IPS-15b (cell line): ENCODE results near the gene LMO2.

Experiments
- H3K27me3 ChIP-seq: one replicate; pipeline ENCODE4 v1.6.1; 2013; ENCODE audit warnings: low read length; ENCODE audit not compliant: control insufficient read depth, insufficient read depth
- H3K36me3 ChIP-seq: one replicate; pipeline ENCODE4 v1.6.1; 2013; ENCODE audit warnings: low read length; ENCODE audit not compliant: control insufficient read depth, insufficient read depth
- H3K4me1 ChIP-seq: one replicate; pipeline ENCODE4 v1.6.1; 2013; ENCODE audit warnings: mild to moderate bottlenecking, low read length; ENCODE audit not compliant: control insufficient read depth, insufficient read depth
- H3K4me3 ChIP-seq: one replicate; pipeline ENCODE4 v1.5.1; 2013; ENCODE audit warnings: low read depth, low read length
- H3K9ac ChIP-seq: one replicate; pipeline ENCODE4 v1.6.1; 2013; ENCODE audit warnings: low read depth, mild to moderate bottlenecking, low read length
- H3K9me3 ChIP-seq: one replicate; pipeline ENCODE4 v1.6.1; 2013; ENCODE audit warnings: mild to moderate bottlenecking, low read length; ENCODE audit not compliant: control insufficient read depth, insufficient read depth

LMO2 gene

GRCh38 chr11:33910958-33911339 is 19.1 kb upstream of the LMO2 start:
- no peak overlapping the region for H3K9ac ChIP-seq
- no peaks in the 10 kb centered on the region for H3K9me3 ChIP-seq
- no peak overlapping the region for H3K4me3 ChIP-seq
- H3K27me3 ChIP-seq: no peaks in the 10 kb centered on the region
- H3K36me3 ChIP-seq: no peaks in the 10 kb centered on the region
- peaks cover 8% of the 10 kb centered on the region for H3K4me1 ChIP-seq

GRCh38 chr11:33910296-33910957 is 18.6 kb upstream of the LMO2 start:
- Histone ChIP-seq H3K4me1 (peaks cover 8% of the 10 kb centered on the region), H3K9me3 (no peaks in the 10 kb centered on the region), H3K9ac (no peak overlapping the region), H3K36me3 (no peaks in the 10 kb centered on the region), H3K4me3 (no peak overlapping the region), H3K27me3 (no peaks in the 10 kb centered on the region)

GRCh38 chr11:33909552-33909951 is 17.7 kb upstream of the LMO2 start:
- no peak overlapping the region for H3K9ac ChIP-seq
- no peak overlapping the region for H3K4me3 ChIP-seq
- no peaks in the 10 kb centered on the region for H3K27me3 ChIP-seq
- no peaks in the 10 kb centered on the region for H3K36me3 ChIP-seq
- H3K9me3 ChIP-seq: no peaks in the 10 kb centered on the region
- H3K4me1 ChIP-seq: peaks cover 8% of the 10 kb centered on the region

GRCh38 chr11:33909150-33909549 is 17.3 kb upstream of the LMO2 start:
- peaks cover 8% of the 10 kb centered on the region for H3K4me1 ChIP-seq
- H3K9me3 ChIP-seq: no peaks in the 10 kb centered on the region
- H3K27me3 ChIP-seq: no peaks in the 10 kb centered on the region
- H3K4me3 ChIP-seq: no peak overlapping the region
- no peak overlapping the region for H3K9ac ChIP-seq
- no peaks in the 10 kb centered on the region for H3K36me3 ChIP-seq

GRCh38 chr11:33907421-33907820 is 15.5 kb upstream of the LMO2 start:
- no peak overlapping the region for H3K9ac ChIP-seq
- H3K9me3 ChIP-seq: no peaks in the 10 kb centered on the region
- no peaks in the 10 kb centered on the region for H3K36me3 ChIP-seq
- H3K27me3 ChIP-seq: no peaks in the 10 kb centered on the region
- H3K4me3 ChIP-seq: no peak overlapping the region
- H3K4me1 ChIP-seq: peaks cover 9% of the 10 kb centered on the region

GRCh38 chr11:33906484-33907186 is 14.8 kb upstream of the LMO2 start:
- H3K36me3 ChIP-seq: no peaks in the 10 kb centered on the region
- H3K4me1 ChIP-seq: peaks cover 2% of the 10 kb centered on the region
- H3K9ac ChIP-seq: no peak overlapping the region
- no peak overlapping the region for H3K4me3 ChIP-seq
- H3K9me3 ChIP-seq: no peaks in the 10 kb centered on the region
- H3K27me3 ChIP-seq: no peaks in the 10 kb centered on the region

- Histone ChIP-seq H3K4me1 (peaks cover 2% of the 10 kb centered on the region), H3K9me3 (no peaks in the 10 kb centered on the region), H3K36me3 (no peaks in the 10 kb centered on the region), H3K27me3 (no peaks in the 10 kb centered on the region), H3K9ac (no peak overlapping the region), H3K4me3 (no peak overlapping the region)
Measured at GRCh38 chr11:33904102-33904501, 12.2 kb upstream of the LMO2 start.

GRCh38 chr11:33900159-33900840 is 8.4 kb upstream of the LMO2 start:
- Histone ChIP-seq H3K9me3 (no peaks in the 10 kb centered on the region), H3K9ac (no peak overlapping the region), H3K4me1 (peaks cover 2% of the 10 kb centered on the region), H3K4me3 (no peak overlapping the region), H3K36me3 (no peaks in the 10 kb centered on the region), H3K27me3 (no peaks in the 10 kb centered on the region)

- Histone ChIP-seq H3K9me3 (no peaks in the 10 kb centered on the region), H3K36me3 (no peaks in the 10 kb centered on the region), H3K27me3 (no peaks in the 10 kb centered on the region), H3K9ac (no peak overlapping the region), H3K4me3 (no peak overlapping the region), H3K4me1 (peaks cover 2% of the 10 kb centered on the region)
Measured at GRCh38 chr11:33899400-33900037, 7.6 kb upstream of the LMO2 start.

- no peak overlapping the region for H3K9ac ChIP-seq
- no peaks in the 10 kb centered on the region for H3K9me3 ChIP-seq
- peaks cover 2% of the 10 kb centered on the region for H3K4me1 ChIP-seq
- no peaks in the 10 kb centered on the region for H3K27me3 ChIP-seq
- no peak overlapping the region for H3K4me3 ChIP-seq
- no peaks in the 10 kb centered on the region for H3K36me3 ChIP-seq
Measured at GRCh38 chr11:33898957-33899356, 7.1 kb upstream of the LMO2 start.

GRCh38 chr11:33897761-33898375 is 6.0 kb upstream of the LMO2 start:
- Histone ChIP-seq H3K4me1 (no peaks in the 10 kb centered on the region), H3K36me3 (no peaks in the 10 kb centered on the region), H3K27me3 (no peaks in the 10 kb centered on the region), H3K4me3 (no peak overlapping the region), H3K9ac (no peak overlapping the region), H3K9me3 (no peaks in the 10 kb centered on the region)
